ENCODE measurements around the gene C16orf96.

The C16orf96 gene

GRCh38 chr16:4525634-4526277 lies 30.4 kb upstream of the C16orf96 start:
- no peak for DNase-seq (ENCODE audit: low spot score)

GRCh38 chr16:4529085-4530060 lies 26.8 kb upstream of the C16orf96 start:
- DNase-seq (ENCODE audit: low spot score) = no peak

GRCh38 chr16:4531811-4532210 lies 24.3 kb upstream of the C16orf96 start:
- no peak for DNase-seq (ENCODE audit: low spot score)

GRCh38 chr16:4532238-4532637 lies 23.9 kb upstream of the C16orf96 start:
- no peak for DNase-seq (ENCODE audit: low spot score)

- DNase-seq (ENCODE audit: low spot score) = no peak
Measured at GRCh38 chr16:4533490-4533889, 22.6 kb upstream of the C16orf96 start.

GRCh38 chr16:4534151-4534790 lies 21.9 kb upstream of the C16orf96 start:
- DNase-seq (ENCODE audit: low spot score) = no peak

- no peak for DNase-seq (ENCODE audit: low spot score)
Measured at GRCh38 chr16:4535627-4536108, 20.5 kb upstream of the C16orf96 start.

GRCh38 chr16:4536391-4537106 lies 19.6 kb upstream of the C16orf96 start:
- DNase-seq (ENCODE audit: low spot score) = no peak

- peak; percentile 8 for DNase-seq (ENCODE audit: low spot score)
Measured at GRCh38 chr16:4537376-4538343, 18.5 kb upstream of the C16orf96 start.

GRCh38 chr16:4538350-4539235 lies 17.5 kb upstream of the C16orf96 start, which contains the start of gene CDIP1:
CDIP1 (minus strand) TSS chr16:4538773; CDS start chr16:4514130, 24,643 bp downstream.
- peak; percentile 86 for DNase-seq (ENCODE audit: low spot score)

GRCh38 chr16:4539716-4540284 lies 16.3 kb upstream of the C16orf96 start:
- DNase-seq (ENCODE audit: low spot score) = no peak

GRCh38 chr16:4544473-4544872 lies 11.7 kb upstream of the C16orf96 start:
- DNase-seq (ENCODE audit: low spot score) = no peak

GRCh38 chr16:4548124-4548523 lies 8.0 kb upstream of the C16orf96 start:
- no peak for DNase-seq (ENCODE audit: low spot score)

- no peak for DNase-seq (ENCODE audit: low spot score)
Measured at GRCh38 chr16:4550591-4550990, 5.5 kb upstream of the C16orf96 start.

- no peak for DNase-seq (ENCODE audit: low spot score)
Measured at GRCh38 chr16:4552541-4552940, 3.6 kb upstream of the C16orf96 start.

- no peak for DNase-seq (ENCODE audit: low spot score)
Measured at GRCh38 chr16:4556580-4556979, 440 bp downstream of the C16orf96 start.

GRCh38 chr16:4557973-4558372 lies 1.8 kb downstream of the C16orf96 start:
- no peak for DNase-seq (ENCODE audit: low spot score)

GRCh38 chr16:4561596-4561995 lies 5.5 kb downstream of the C16orf96 start:
- DNase-seq (ENCODE audit: low spot score) = no peak

GRCh38 chr16:4564661-4565267 lies 8.6 kb downstream of the C16orf96 start:
- no peak for DNase-seq (ENCODE audit: low spot score)

Data from kidney capillary endothelial cell (primary cell).